HL-60 (cell line): Measurements from ENCODE around the gene HAO1.
"Not testable (repeated sequence)": the region's sequence is repeated elsewhere in the genome, so short reads cannot be mapped to it uniquely, and the experiment has no call there.

Source experiments
- DNase-seq, 2 experiments: peaks; one replicate each; pipeline ENCODE4 v3.0.0-alpha.2; 2010 to 2020; ENCODE audit warnings: low read depth in 1 of 2, low spot score in 1 of 2
- H3K27ac ChIP-seq: fragments of 250-450 bp; sonication (Bioruptor Pico); replicated peaks from 2 replicates; pipeline ENCODE4 v1.5.1; 2020; ENCODE audit warnings: mild to moderate bottlenecking, moderate library complexity
- H3K27me3 ChIP-seq: fragments of 250-450 bp; sonication (Bioruptor Pico); 2 replicates; pipeline ENCODE4 v1.5.1; 2021; ENCODE audit warnings: mild to moderate bottlenecking, moderate library complexity; ENCODE audit not compliant: insufficient read depth, poor library complexity, severe bottlenecking
- H3K4me3 ChIP-seq: replicated peaks from 2 replicates; pipeline ENCODE4 v1.5.1; 2011; ENCODE audit warnings: mild to moderate bottlenecking, control low read depth, low read length; ENCODE audit not compliant: insufficient read depth
- GABPA ChIP-seq: IDR thresholded peaks from 2 replicates; pipeline ENCODE4 v1.6.1; 2012; ENCODE audit warnings: low read depth
- POLR2AphosphoS5 ChIP-seq: IDR thresholded peaks from 2 replicates; pipeline ENCODE4 v1.6.1; 2012; ENCODE audit warnings: low read depth
- SPI1 ChIP-seq: IDR thresholded peaks from 2 replicates; pipeline ENCODE4 v1.6.1; 2012; ENCODE audit warnings: low read depth, mild to moderate bottlenecking, borderline replicate concordance
- TF ChIP-seq, protein P1 (sequence below): IDR thresholded peaks from 2 replicates; pipeline ENCODE4 v1.6.1; 2012; ENCODE audit warnings: low read depth; ENCODE audit not compliant: insufficient replicate concordance
- TF ChIP-seq, protein P2 (sequence below): IDR thresholded peaks from one replicate; pipeline ENCODE4 v1.5.1; 2011; ENCODE audit warnings: low read length, control low read depth, inconsistent platforms; ENCODE audit not compliant: insufficient read depth

Gene HAO1

DNA sequence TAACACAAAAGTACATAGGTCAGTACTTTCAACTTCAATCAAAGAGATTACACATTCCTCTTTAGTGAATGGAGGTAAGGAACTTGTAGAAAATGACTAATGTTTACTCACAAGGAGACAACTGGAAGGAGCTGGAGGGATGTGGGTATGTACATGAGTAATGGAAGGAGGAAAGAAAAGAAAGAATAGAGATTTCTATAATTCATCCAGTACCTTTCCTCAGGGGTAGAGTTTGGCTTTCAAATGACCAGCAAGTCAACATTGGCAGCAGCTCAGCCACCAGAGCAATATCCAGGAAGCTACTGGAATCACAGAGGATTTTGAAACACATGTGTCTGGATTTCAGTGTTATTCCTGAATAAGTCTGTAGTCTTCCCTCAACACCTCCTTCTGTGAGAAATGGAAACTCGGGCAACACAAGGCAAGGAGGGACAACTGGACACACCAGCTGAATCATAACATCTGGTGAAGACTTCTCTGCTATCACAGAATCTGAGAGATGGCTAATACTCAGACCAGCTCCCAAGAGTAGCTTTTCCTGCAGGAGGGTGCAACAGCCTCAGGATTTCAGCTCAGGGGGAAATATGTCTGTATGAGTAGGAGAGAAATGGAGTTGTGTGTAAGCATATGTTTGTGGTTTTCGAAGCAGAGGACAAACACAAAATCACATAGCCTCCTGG, 98.8 kb downstream of the HAO1 start:
- TF ChIP-seq POLR2AphosphoS5 (no peak), SPI1 (no peak), GABPA (no peak)
- TF ChIP-seq, protein P1, sequence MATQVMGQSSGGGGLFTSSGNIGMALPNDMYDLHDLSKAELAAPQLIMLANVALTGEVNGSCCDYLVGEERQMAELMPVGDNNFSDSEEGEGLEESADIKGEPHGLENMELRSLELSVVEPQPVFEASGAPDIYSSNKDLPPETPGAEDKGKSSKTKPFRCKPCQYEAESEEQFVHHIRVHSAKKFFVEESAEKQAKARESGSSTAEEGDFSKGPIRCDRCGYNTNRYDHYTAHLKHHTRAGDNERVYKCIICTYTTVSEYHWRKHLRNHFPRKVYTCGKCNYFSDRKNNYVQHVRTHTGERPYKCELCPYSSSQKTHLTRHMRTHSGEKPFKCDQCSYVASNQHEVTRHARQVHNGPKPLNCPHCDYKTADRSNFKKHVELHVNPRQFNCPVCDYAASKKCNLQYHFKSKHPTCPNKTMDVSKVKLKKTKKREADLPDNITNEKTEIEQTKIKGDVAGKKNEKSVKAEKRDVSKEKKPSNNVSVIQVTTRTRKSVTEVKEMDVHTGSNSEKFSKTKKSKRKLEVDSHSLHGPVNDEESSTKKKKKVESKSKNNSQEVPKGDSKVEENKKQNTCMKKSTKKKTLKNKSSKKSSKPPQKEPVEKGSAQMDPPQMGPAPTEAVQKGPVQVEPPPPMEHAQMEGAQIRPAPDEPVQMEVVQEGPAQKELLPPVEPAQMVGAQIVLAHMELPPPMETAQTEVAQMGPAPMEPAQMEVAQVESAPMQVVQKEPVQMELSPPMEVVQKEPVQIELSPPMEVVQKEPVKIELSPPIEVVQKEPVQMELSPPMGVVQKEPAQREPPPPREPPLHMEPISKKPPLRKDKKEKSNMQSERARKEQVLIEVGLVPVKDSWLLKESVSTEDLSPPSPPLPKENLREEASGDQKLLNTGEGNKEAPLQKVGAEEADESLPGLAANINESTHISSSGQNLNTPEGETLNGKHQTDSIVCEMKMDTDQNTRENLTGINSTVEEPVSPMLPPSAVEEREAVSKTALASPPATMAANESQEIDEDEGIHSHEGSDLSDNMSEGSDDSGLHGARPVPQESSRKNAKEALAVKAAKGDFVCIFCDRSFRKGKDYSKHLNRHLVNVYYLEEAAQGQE = no peak
- TF ChIP-seq, protein P2, sequence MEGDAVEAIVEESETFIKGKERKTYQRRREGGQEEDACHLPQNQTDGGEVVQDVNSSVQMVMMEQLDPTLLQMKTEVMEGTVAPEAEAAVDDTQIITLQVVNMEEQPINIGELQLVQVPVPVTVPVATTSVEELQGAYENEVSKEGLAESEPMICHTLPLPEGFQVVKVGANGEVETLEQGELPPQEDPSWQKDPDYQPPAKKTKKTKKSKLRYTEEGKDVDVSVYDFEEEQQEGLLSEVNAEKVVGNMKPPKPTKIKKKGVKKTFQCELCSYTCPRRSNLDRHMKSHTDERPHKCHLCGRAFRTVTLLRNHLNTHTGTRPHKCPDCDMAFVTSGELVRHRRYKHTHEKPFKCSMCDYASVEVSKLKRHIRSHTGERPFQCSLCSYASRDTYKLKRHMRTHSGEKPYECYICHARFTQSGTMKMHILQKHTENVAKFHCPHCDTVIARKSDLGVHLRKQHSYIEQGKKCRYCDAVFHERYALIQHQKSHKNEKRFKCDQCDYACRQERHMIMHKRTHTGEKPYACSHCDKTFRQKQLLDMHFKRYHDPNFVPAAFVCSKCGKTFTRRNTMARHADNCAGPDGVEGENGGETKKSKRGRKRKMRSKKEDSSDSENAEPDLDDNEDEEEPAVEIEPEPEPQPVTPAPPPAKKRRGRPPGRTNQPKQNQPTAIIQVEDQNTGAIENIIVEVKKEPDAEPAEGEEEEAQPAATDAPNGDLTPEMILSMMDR = no peak
- Histone ChIP-seq H3K4me3 (no peak overlapping the region), H3K27ac (no peak overlapping the region), H3K27me3 (no peaks in the 10 kb centered on the region)
- no peak for DNase-seq

DNA sequence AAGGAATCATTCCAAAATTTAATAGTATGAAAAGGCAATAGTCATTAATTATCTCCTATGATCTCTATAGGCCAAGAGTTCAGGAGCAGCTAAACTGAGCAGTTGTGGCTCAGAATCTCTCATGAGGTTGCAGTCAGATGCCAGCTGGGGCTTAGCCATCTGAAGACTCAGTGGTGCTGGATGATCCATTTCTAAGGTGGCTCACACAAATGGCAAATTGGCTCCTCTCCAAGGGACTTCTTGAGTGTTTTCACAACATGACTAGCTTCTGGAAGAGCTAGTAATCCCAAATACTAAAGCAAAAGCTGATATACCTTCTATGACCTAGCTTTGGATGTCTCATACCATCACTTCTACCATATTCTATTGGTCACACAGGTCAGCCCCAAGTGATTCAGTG, 104.2 kb downstream of the HAO1 start:
- no peak overlapping the region for H3K4me3 ChIP-seq
- TF ChIP-seq SPI1 (no peak), GABPA (no peak), POLR2AphosphoS5 (no peak)
- TF ChIP-seq, protein P2 = no peak
- TF ChIP-seq, protein P1 = no peak
- no peaks in the 10 kb centered on the region for H3K27me3 ChIP-seq
- no peak overlapping the region for H3K27ac ChIP-seq
- no peak for DNase-seq

DNA sequence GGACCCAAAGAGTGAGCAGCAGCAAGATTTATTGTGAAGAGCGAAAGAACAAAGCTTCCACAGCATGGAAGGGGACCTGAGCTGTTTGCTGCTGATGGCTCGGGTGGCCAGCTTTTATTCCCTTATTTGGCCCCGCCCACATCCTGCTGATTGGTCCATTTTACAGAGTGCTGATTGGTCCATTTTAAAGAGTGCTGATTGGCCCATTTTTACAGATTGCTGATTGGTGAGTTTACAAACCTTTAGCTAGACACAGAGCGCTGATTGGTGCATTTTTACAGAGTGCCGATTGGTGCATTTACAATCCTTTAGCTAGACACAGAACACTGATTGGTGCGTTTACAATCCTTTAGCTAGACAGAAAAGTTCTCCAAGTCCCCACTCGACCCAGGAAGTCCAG, 105.8 kb downstream of the HAO1 start:
- not testable (repeated sequence) for H3K27ac ChIP-seq, DNase-seq, H3K27me3 ChIP-seq, H3K4me3 ChIP-seq
